SU-DHL-6 (cell line): ENCODE measurements around the gene CD300A.
A peak's percentile ranks its signal among the peaks of the same experiment; 100 is the strongest.

Source experiments
- H2AFZ ChIP-seq: fragments of 200-600 bp; sonication (generic); 2 replicates; pipeline ENCODE4 v1.6.1; 2014; ENCODE audit warnings: low read depth, mild to moderate bottlenecking, moderate library complexity, mixed read lengths, antibody characterized with exemption, low read length; ENCODE audit not compliant: severe bottlenecking
- H3F3A ChIP-seq: fragments of 200-600 bp; shearing (Covaris generic); 2 replicates; pipeline ENCODE4 v1.6.0; 2016; ENCODE audit warnings: antibody characterized with exemption, mild to moderate bottlenecking; ENCODE audit not compliant: insufficient read depth
- H3K27ac ChIP-seq: fragments of 200-600 bp; sonication (generic); 2 replicates; pipeline ENCODE4 v1.5.1; 2016; ENCODE audit warnings: low read depth, mild to moderate bottlenecking, low read length, moderate library complexity, mixed read lengths
- H3K27me3 ChIP-seq: fragments of 200-600 bp; sonication (generic), shearing (Covaris generic); 2 replicates; pipeline ENCODE4 v1.6.0; 2014; ENCODE audit warnings: mild to moderate bottlenecking, low read length
- H3K36me3 ChIP-seq: fragments of 200-600 bp; sonication (generic); 2 replicates; pipeline ENCODE4 v1.6.1; 2014; ENCODE audit warnings: mild to moderate bottlenecking, low read length, mixed read lengths
- H3K4me2 ChIP-seq: fragments of 300-600, 200-600 bp; shearing (Covaris generic), sonication (generic); 2 replicates; pipeline ENCODE4 v1.6.0; 2014; ENCODE audit warnings: low read length, low read depth, mild to moderate bottlenecking; ENCODE audit not compliant: poor library complexity, severe bottlenecking
- H3K4me3 ChIP-seq: fragments of 200-600 bp; sonication (generic); 2 replicates; pipeline ENCODE4 v1.5.1; 2014; ENCODE audit warnings: antibody characterized with exemption, low read length, mild to moderate bottlenecking, mixed read lengths; ENCODE audit not compliant: insufficient read depth, poor library complexity, severe bottlenecking
- H3K79me2 ChIP-seq: fragments of 200-600 bp; sonication (generic); 2 replicates; pipeline ENCODE4 v1.6.1; 2014; ENCODE audit warnings: mild to moderate bottlenecking, low read length, moderate library complexity; ENCODE audit not compliant: insufficient read depth
- H3K9ac ChIP-seq: fragments of 200-600 bp; sonication (generic); 2 replicates; pipeline ENCODE4 v1.7.0; 2014; ENCODE audit warnings: mild to moderate bottlenecking, low read length
- H3K9me2 ChIP-seq: fragments of 200-600 bp; sonication (generic); replicated peaks from 2 replicates; pipeline ENCODE4 v1.6.1; 2014; ENCODE audit warnings: low read length; ENCODE audit not compliant: insufficient read depth
- H3K9me3 ChIP-seq: fragments of 200-600 bp; sonication (generic); 2 replicates; pipeline ENCODE4 v1.6.1; 2014; ENCODE audit warnings: low read length, mixed read lengths; ENCODE audit not compliant: insufficient read depth
- H4K20me1 ChIP-seq: fragments of 200-600 bp; sonication (generic); 2 replicates; pipeline ENCODE4 v1.6.1; 2014; ENCODE audit warnings: low read depth, mild to moderate bottlenecking, antibody characterized with exemption, low read length, moderate library complexity, mixed read lengths
- EZH2phosphoT487 ChIP-seq: fragments of 200-600 bp; sonication (generic), shearing (Covaris generic); conservative IDR thresholded peaks from 2 replicates; pipeline ENCODE4 v1.6.1; 2018; ENCODE audit warnings: mild to moderate bottlenecking, antibody characterized with exemption, low read length, moderate library complexity, mixed read lengths
- TF ChIP-seq, protein P1 (sequence below): fragments of 200-600 bp; sonication (generic); IDR thresholded peaks from one replicate; pipeline ENCODE4 v1.5.1; 2017; ENCODE audit warnings: antibody characterized with exemption, mild to moderate bottlenecking, low read length, moderate library complexity; ENCODE audit not compliant: insufficient read depth, poor library complexity, severe bottlenecking

The CD300A gene

DNA sequence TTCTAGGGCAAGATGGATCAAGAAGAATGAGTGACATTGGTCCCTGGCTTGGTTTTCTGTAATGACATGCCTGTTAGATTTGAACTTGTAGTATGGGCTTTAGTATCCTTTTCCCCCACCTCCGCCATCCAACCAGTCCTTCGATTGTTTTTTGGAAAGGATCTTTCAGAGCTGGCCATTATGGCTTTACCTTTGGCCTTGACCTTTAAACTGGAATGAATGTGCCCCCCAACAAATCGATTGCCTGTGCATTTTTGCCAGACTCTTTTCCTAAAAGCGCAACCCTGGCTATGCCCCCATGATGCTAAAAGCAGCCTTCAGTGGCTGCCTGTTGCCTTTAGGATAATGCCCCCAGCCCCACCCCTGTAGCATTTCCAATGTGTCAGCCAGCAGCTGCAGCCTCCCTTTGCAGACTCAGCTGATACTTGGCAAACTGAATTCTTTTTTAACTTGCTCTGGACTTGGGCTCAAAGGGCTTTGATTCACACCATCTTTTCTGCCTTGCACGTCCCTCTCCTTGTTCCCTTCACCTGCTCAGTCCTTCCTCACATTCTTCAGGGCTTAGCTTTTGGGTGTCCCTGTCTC lies 30.6 kb upstream of the CD300A start:
- H3K4me2 ChIP-seq, result no peak overlapping the region
- no peaks in the 10 kb centered on the region for H3K9me2 ChIP-seq
- no peaks in the 10 kb centered on the region for H4K20me1 ChIP-seq
- H3K9me3 ChIP-seq, result peaks cover 17% of the 10 kb centered on the region; the same call in 1 of the 2 replicates
- no peak for TF ChIP-seq EZH2phosphoT487
- TF ChIP-seq, protein P1, sequence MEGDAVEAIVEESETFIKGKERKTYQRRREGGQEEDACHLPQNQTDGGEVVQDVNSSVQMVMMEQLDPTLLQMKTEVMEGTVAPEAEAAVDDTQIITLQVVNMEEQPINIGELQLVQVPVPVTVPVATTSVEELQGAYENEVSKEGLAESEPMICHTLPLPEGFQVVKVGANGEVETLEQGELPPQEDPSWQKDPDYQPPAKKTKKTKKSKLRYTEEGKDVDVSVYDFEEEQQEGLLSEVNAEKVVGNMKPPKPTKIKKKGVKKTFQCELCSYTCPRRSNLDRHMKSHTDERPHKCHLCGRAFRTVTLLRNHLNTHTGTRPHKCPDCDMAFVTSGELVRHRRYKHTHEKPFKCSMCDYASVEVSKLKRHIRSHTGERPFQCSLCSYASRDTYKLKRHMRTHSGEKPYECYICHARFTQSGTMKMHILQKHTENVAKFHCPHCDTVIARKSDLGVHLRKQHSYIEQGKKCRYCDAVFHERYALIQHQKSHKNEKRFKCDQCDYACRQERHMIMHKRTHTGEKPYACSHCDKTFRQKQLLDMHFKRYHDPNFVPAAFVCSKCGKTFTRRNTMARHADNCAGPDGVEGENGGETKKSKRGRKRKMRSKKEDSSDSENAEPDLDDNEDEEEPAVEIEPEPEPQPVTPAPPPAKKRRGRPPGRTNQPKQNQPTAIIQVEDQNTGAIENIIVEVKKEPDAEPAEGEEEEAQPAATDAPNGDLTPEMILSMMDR, result no peak
- no peaks in the 10 kb centered on the region for H3K27me3 ChIP-seq
- no peaks in the 10 kb centered on the region for H3F3A ChIP-seq
- H3K4me3 ChIP-seq, result no peak overlapping the region
- H3K27ac ChIP-seq, result no peak overlapping the region
- no peaks in the 10 kb centered on the region for H3K79me2 ChIP-seq
- no peak overlapping the region for H2AFZ ChIP-seq
- H3K36me3 ChIP-seq, result no peaks in the 10 kb centered on the region
- no peak overlapping the region for H3K9ac ChIP-seq

GRCh38 chr17:74437702-74438101 lies 28.7 kb upstream of the CD300A start:
- Histone ChIP-seq H3K36me3 (no peaks in the 10 kb centered on the region), H3K9ac (no peak overlapping the region)
- no peak for TF ChIP-seq EZH2phosphoT487
- TF ChIP-seq, protein P1, result peak; percentile 36

DNA sequence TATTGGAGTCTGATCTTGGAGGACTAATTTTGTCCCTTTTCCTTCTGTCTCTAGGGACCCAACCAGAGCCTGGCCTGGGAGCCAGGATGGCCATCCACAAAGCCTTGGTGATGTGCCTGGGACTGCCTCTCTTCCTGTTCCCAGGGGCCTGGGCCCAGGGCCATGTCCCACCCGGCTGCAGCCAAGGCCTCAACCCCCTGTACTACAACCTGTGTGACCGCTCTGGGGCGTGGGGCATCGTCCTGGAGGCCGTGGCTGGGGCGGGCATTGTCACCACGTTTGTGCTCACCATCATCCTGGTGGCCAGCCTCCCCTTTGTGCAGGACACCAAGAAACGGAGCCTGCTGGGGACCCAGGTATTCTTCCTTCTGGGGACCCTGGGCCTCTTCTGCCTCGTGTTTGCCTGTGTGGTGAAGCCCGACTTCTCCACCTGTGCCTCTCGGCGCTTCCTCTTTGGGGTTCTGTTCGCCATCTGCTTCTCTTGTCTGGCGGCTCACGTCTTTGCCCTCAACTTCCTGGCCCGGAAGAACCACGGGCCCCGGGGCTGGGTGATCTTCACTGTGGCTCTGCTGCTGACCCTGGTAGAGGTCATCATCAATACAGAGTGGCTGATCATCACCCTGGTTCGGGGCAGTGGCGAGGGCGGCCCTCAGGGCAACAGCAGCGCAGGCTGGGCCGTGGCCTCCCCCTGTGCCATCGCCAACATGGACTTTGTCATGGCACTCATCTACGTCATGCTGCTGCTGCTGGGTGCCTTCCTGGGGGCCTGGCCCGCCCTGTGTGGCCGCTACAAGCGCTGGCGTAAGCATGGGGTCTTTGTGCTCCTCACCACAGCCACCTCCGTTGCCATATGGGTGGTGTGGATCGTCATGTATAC lies 26.5 kb upstream of the CD300A start:
- no peaks in the 10 kb centered on the region for H3K9me2 ChIP-seq
- no peak overlapping the region for H3K4me2 ChIP-seq
- H3K4me3 ChIP-seq, result no peak overlapping the region
- H3K9ac ChIP-seq, result no peak overlapping the region
- TF ChIP-seq, protein P1, result no peak
- no peak for TF ChIP-seq EZH2phosphoT487
- no peaks in the 10 kb centered on the region for H4K20me1 ChIP-seq
- no peak overlapping the region for H3K27ac ChIP-seq
- no peak overlapping the region for H2AFZ ChIP-seq
- H3F3A ChIP-seq, result no peaks in the 10 kb centered on the region
- no peaks in the 10 kb centered on the region for H3K36me3 ChIP-seq
- no peaks in the 10 kb centered on the region for H3K27me3 ChIP-seq
- H3K9me3 ChIP-seq, result peaks cover 17% of the 10 kb centered on the region; the same call in 1 of the 2 replicates
- no peaks in the 10 kb centered on the region for H3K79me2 ChIP-seq

More at GRCh38 chr17:74437702-74438101, 28.7 kb upstream of the CD300A start:
- no peaks in the 10 kb centered on the region for H3K9me2 ChIP-seq
- peaks cover 17% of the 10 kb centered on the region; the same call in 1 of the 2 replicates for H3K9me3 ChIP-seq
- no peak overlapping the region for H3K27ac ChIP-seq
- H3K4me3 ChIP-seq, result no peak overlapping the region
- no peak overlapping the region for H2AFZ ChIP-seq
- H3F3A ChIP-seq, result no peaks in the 10 kb centered on the region
- no peaks in the 10 kb centered on the region for H3K79me2 ChIP-seq
- H4K20me1 ChIP-seq, result no peaks in the 10 kb centered on the region
- H3K27me3 ChIP-seq, result no peaks in the 10 kb centered on the region
- no peak overlapping the region for H3K4me2 ChIP-seq
